SK-N-SH (cell line): Measurements from ENCODE around the gene PCLO.
"Not testable (repeated sequence)": the region's sequence is repeated elsewhere in the genome, so short reads cannot be mapped to it uniquely, and the experiment has no call there.

Experiments used
- CHD2 ChIP-seq: fragments of 150-350 bp; IDR thresholded peaks from 2 replicates; pipeline ENCODE4 v1.6.1; 2018; ENCODE audit warnings: low read length; ENCODE audit not compliant: partially characterized antibody
- CTCF ChIP-seq: fragments of 200-600 bp; sonication (generic); IDR thresholded peaks from 2 replicates; pipeline ENCODE4 v1.6.1; 2017; ENCODE audit warnings: antibody characterized with exemption, mild to moderate bottlenecking, moderate library complexity
- EP300 ChIP-seq, 2 experiments: IDR thresholded peaks; 2 replicates each; pipeline versions ENCODE4 v1.4.0 to v1.6.1; 2012; ENCODE audit warnings: borderline replicate concordance in 1 of 2, low read depth in 1 of 2, low read length in 1 of 2
- EZH2phosphoT487 ChIP-seq: fragments of 200-600 bp; sonication (generic); IDR thresholded peaks from 2 replicates; pipeline ENCODE4 v1.6.1; 2017; ENCODE audit warnings: low read depth, mixed run types, mild to moderate bottlenecking, antibody characterized with exemption, moderate library complexity, borderline replicate concordance
- GABPA ChIP-seq: IDR thresholded peaks from 2 replicates; pipeline ENCODE4 v1.4.0; 2012; ENCODE audit warnings: low read depth, mild to moderate bottlenecking
- GATA2 ChIP-seq: sonication (generic); formaldehyde crosslinking; IDR thresholded peaks from 2 replicates; pipeline ENCODE4 v1.5.0; 2020; ENCODE audit warnings: mild to moderate bottlenecking, missing genetic modification reagents
- MAX ChIP-seq: IDR thresholded peaks from 2 replicates; pipeline ENCODE4 v1.4.0; 2012; ENCODE audit warnings: low read depth
- PBX3 ChIP-seq: IDR thresholded peaks from 2 replicates; pipeline ENCODE4; 2012
- POLR2AphosphoS5 ChIP-seq: IDR thresholded peaks from 2 replicates; pipeline ENCODE4 v1.6.1; 2012; ENCODE audit warnings: low read depth, low read length
- RAD21 ChIP-seq: IDR thresholded peaks from 2 replicates; pipeline ENCODE4 v1.6.1; 2012; ENCODE audit warnings: mild to moderate bottlenecking, low read length
- SIN3A ChIP-seq: IDR thresholded peaks from 2 replicates; pipeline ENCODE4 v1.6.1; 2012; ENCODE audit warnings: low read depth, mild to moderate bottlenecking, low read length, moderate library complexity, borderline replicate concordance
- SMC3 ChIP-seq: IDR thresholded peaks from 2 replicates; pipeline ENCODE4 v1.6.1; 2012; ENCODE audit warnings: low read depth, low read length, improper control_type of control experiment
- TAF1 ChIP-seq: IDR thresholded peaks from 2 replicates; pipeline ENCODE4 v1.6.1; 2012; ENCODE audit warnings: low read depth, mild to moderate bottlenecking, low read length, moderate library complexity, borderline replicate concordance
- ZBTB33 ChIP-seq: IDR thresholded peaks from 2 replicates; pipeline ENCODE4 v1.4.0; 2012; ENCODE audit warnings: low read depth, borderline replicate concordance

GRCh38 chr7:83079879-83080278 is 82.8 kb downstream of the PCLO start:
- TF ChIP-seq CTCF; EP300 (IDR thresholded peaks at IDR 0.05; ENCODE audit: borderline replicate concordance in 1 of 2, low read depth in 1 of 2, low read length in 1 of 2); GABPA; CHD2; RAD21; SIN3A; TAF1; ZBTB33; EZH2phosphoT487; SMC3; MAX; PBX3; GATA2; POLR2AphosphoS5: not testable (repeated sequence)
